CD4-positive, alpha-beta T cell treated with Interleukin-17A for 1 hour (primary cell): ENCODE results near the gene GMDS.

Experiments used
- DNase-seq: peaks from one replicate; pipeline ENCODE4 v3.0.0-alpha.2; 2020

Gene GMDS

DNA sequence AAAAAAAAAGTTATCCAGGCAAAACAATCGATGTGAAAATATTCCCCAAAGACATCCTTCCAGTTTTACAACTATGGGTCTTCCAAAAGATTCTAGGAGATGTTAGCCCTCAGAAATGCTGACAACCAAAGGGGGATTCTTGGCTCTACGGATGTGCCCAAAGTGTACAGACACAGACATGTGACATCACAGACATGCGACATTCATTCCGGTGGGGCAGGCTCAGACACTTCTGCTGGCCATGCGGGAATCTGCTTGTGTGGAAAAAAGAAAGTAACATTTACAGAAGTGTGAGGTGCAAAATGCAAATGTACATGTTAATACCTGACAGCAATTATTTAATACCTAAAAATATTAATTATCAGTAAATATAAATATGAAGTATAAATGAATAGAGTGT is 367.1 kb downstream of the GMDS start:
- no peak for DNase-seq

DNA sequence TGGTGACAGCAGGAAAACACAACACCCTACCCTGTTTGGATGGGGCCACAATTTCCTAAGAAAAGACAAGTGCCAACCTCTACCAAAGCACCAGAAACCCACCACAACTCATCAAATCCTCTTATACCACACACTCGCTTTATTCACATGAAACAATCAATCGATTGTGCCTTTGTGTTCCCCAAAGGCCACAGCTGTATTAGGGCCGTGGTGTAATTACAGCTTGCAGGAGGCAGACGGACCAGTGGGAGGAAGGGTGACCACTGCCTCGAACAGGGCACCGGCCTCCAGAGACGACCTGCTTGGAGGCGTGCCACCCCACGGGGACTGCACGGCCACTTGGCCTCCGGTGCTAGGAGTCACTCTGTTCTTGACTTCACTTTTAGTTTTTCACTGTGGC is 371.6 kb downstream of the GMDS start:
- DNase-seq = no peak

DNA sequence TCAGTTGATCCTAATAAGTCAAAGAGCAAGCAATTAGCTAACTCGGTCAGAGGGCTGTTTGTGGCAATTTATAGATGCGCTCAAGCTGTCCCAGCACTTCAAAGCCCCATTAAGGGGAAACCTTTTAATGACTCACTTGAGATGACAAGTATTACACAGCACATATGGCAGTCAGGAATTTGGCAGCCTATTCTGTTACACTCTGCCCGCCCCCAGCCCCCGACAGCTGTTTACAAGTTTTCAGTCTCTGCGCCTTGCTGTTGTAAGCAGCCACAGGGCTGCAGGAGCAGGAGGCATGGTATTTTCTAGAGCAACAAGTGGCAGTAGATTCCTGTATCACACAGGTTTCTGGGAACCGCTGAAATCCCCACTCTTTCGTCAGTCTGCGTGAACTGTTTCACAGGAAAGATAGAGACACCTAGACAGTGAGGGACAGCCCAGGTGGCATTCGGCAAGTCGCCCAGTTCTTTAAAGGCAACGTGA is 372.7 kb downstream of the GMDS start:
- DNase-seq = no peak

DNA sequence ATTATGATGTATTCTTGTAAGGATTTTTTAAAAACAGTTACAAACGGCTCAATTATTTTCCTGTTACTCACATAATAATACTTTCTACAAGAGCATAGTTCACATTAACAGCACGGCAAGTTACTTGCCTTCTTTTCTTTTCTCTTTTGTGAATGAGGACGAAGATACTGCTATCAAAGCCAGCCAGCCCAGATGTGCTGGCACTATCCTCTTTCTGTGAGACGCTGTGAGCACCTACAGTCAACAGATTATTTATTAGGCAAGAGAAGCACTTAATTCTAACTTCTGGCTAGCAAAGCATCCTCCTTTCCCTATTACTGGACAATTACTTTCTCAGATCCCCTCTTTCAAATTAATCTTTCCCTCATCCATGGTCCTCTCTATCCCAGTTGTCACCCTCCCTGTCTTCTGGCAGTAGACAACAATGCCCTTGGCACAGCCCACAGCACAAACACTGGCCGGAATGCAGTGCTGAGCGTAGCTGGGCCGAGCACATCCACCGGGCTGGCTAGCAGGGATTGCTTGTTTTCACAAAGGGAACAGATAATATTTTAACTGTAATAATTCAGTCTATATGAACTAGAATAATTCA is 373.6 kb downstream of the GMDS start:
- DNase-seq = no peak

DNA sequence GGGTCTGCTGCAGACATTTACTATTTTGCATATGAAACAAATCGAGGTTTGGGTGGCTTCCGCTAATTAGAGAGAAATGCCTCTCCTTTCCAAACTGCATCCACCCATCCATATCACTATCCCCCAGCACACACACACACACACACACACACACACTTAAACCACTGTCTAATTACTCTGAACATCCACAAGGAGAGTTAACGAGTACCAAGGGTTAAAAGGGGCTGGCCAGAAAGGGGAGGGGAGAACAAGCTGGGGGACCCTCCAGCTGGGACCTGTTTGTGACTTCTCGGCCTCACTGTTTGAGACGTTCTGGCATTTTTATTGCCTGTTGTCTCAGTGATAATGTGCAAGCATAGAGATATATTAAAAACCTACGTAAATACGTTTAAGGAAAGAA is 374.5 kb downstream of the GMDS start:
- no peak for DNase-seq

DNA sequence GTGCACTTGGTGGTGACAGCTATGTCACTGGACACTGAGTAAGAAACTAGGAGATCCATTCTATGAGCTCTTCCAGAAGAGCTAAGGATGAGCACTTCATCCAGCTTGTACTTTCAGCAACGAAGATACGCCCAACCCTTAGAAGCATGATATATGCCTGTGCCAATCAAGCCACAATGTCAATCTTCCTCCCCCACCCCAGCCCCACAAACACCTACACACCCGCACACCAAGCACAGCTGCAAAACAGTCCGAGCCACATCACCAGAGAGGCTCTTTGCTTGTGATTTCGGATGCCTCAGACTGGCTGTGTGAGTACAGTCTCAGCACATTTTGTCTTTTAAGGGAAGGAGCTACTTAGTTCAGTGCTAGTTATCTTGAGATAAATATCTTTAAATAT is 375.2 kb downstream of the GMDS start:
- no peak for DNase-seq

DNA sequence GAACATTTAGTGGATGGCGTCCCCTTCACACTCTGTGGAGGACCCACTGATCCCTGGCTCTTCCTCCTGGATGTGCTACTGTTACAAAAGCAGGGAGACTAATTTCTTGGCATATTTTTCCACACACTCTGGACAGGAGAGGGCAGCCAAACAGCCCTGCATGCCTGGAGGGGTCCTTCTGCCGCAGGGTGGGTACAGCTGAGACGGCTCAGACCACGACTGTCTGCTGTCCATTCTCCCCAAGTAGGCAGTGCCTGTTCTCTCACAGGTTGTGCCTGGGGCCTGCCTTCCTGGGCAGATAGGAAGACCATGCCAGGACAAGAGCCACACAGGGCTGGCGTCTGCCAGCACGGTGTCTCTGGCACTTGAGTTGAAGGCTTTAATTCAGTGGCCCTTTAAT is 375.6 kb downstream of the GMDS start:
- DNase-seq = no peak

DNA sequence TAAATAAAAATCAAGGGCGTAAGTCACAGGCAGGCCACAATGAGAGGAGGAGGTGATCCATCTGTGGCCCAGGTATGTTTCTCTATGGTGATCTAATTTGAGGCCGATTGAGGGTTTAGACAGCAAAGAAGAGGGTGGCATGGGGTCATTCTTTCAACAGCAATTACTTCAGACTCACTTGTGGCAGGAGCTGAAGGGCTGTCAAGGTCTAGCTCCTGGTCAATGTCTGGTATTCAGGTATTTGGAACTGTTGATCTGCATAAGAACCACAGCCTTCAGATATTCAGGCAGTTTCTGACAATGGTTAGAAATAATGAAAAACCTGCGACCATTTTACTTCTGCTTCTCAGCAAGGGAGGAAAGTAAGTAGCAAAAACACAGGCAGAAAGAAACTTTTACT is 376.1 kb downstream of the GMDS start:
- DNase-seq = no peak

DNA sequence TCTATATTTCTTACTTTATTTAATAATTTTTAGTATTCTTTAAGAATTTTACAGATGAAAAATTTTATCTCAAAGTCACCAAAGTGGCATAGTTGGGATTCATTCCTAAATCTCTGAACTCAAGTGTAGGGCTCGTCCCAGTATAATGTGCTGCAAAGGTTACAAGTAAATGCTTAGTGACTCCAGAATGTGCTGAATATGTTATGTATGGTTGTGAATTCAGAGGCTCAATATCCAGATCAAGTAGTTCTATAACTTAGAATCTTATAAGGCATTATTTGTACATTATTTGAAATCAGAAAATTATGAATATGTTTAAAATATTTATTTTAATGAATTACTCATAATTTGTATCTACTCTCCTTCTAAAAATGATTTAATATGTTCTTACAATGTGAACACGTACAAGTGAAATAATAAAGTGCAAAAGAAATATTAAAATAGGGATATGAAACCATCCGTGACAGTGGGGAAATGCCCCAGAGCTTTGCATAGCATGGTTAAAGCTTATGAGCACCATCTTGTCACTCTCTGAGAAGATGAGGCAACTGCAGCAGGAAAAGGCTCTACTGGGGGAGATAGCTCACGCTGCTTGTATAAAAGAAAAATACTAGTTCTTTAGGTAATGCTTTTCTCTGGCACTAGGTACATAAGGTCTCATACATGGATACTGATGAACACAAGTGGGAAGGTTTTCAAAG is 376.7 kb downstream of the GMDS start:
- DNase-seq = no peak

DNA sequence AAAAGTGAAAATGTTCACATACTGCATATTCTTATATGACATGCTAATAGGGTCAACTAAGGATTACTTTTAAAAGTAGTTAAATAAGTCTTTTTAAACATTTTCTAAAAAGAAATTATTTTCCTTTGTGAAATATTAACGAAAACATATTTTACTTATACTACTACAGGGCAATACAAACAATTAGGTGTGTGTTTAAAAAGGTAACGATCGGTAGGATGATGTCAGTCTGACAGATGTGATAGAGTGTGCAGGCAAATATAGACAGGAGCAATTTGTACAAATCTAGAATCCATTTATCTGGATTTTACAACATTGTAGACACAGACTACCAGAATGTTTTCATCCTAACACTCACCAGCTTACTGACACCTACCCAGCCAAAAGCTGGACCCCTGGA is 378.2 kb downstream of the GMDS start:
- no peak for DNase-seq

DNA sequence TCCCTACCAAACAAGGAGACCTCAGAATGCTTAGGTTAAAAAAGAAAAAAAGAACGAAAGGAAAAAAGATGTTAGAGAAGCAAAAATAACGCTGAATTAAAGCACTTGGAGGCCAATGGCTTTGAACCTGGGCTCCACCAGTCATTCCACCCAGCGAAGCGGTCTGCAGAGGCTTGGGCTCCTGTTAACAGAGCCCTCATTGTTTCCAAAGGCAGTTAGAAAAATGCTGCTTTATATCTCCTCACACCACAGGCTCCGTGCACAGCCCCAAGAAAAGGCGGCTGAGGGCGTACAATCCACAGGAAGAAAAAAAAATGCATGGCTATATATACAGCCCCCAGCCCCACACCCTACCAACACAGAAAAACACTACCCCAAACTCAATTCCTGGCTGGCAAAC is 379.8 kb downstream of the GMDS start:
- no peak for DNase-seq

DNA sequence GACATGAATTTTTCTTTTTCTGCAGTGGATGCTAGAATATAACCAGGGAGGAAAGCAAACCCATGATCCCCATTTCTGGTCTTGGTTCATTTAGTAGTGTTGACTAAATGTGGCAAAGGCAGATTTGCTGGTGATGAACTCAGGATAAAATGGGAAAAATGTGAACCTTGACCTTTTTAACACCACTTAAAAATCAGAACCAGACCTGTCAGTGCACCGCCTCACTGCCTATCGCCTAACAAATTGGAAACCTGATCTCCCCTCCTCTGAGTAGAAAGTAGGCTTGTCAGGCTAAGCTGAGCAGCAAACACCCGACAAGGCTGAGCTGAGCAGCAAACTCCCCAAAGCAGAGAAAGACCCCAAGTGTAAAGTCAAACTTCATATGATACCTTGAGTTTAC is 380.9 kb downstream of the GMDS start:
- no peak for DNase-seq

DNA sequence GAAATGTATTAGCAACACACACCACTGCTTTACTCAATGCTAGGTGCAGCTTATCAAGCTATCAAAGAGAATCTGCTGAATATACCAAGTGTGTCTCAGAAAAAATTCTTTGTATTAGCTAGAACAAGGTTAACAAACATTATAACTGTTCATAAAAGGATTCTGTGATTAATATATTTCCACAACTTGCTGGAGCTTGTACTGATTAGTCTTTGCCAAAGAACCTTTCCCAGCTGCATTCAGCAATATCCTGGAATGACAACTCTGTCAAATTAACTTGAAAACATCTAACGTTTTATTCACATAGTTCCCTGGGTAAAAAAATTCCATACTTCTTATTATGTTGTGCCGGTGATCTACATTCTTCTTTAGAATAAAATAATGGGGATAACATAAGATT is 383.0 kb downstream of the GMDS start:
- no peak for DNase-seq

DNA sequence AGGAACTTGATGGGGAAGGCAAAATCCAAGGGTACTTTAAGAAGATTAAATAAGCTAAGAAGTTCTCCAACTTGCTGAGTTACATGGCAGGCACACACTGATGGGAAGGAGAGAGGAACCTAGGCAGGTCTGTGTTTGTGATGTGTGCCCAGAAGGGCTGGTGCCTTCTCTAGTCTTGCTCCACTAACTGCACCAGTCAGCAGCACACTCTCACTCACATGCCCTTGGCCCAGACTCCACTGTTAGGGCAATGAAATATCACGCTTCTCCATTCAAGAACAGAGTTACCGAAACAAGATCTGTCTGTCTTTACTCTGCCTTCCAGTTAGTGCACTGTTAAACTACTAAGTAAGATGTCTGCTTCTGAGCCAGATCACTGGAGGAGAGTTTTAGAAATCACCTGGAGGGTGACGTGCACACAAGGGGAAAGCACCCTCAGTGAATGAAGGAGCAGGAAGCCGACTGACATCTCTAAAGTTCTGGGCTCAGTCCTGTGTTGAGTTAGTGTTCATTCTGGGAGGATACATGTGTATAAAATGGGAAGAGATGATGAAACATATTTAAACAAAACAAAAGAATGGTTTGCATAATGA is 384.6 kb downstream of the GMDS start:
- DNase-seq = no peak

DNA sequence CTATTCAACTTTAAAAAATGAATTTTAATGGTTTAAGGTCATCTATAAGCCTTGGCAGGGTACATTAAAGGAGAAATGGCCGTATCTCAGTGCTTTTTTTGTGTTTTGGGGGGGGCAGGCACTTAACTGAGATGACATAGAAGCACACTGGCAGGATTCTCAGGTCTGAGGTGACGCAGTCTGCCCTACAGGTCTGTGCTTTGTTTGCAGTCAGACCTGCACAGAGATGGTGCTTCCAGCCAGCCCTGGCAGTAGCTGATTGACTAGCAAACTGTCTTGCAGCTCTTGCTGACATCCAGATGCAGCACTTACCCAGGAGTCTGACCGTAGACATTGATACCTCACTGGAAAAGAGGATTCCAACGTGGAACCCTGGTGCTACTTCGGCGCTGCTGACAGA is 386.5 kb downstream of the GMDS start:
- no peak for DNase-seq

DNA sequence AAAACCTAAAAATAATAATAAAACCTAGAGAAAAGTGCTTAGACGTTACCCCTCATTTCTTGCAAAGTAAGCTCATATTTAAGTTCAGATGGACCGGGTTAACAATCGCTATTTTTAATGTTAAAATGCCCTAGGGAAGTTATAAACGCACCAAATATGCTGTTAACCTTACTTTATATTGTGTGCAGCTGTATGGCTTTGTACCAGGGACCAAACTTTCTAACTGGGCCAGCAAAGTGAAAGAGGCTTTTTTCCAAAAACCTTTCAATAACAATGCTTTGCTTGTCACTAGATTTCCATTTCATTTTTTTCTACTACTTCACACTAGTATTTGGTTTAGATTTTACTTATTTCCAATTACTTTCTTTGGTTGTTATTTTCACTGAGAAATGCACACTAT is 387.2 kb downstream of the GMDS start:
- DNase-seq = no peak

DNA sequence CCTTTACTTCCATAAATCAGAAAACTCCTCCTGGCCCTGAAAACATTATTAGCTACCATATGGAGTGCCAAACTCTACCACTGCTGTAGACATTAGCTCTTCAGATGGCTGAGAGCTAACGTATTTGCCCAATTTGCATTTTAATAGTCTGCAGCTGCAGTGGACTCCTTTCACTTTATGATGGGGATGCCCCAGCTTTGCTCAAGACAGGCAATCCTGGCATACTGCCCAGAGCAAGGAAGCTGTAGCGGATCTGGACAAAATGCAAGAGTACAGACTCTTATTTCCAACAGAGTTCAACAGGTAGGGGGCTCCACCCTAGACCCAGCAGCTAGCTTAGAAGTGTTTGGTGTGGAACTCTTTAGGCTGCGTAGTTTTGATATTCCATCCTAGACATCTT is 389.0 kb downstream of the GMDS start:
- DNase-seq = no peak

DNA sequence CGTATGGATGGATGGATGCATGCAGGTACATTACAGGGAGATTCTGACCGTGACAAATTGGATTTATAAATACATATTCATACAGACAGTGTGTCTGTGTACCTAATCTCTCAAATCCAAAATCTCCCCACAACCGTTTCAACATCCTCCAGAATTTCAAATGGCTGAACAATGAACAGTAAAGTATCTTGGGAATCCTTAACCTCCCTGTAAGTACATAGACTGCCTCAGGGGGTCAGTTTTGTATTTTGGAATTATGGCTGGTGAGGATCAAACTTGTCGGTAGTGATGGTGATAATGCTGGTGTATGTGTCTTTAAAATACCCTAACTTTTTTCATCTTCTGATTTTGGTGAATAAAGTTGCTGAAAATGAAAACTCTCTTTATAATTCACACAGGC is 389.5 kb downstream of the GMDS start:
- no peak for DNase-seq

DNA sequence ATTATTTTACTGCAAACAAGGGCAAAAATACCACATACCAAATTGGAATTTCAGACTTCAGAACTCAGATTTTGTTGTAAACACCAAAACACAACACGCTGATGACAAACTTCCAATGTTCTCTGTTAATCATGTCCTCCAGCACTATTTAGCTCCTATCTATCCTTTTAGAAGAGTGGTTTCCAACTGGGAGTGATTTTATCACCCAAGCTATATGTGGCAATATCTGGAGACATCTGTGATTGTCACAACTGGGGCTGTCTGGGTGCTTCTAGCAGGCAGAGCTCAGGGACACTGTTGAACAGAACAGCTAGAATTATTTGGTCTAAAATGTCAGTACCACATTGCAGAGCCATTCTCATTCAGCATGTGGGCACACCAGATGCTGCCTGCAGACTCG is 391.1 kb downstream of the GMDS start:
- DNase-seq = no peak

DNA sequence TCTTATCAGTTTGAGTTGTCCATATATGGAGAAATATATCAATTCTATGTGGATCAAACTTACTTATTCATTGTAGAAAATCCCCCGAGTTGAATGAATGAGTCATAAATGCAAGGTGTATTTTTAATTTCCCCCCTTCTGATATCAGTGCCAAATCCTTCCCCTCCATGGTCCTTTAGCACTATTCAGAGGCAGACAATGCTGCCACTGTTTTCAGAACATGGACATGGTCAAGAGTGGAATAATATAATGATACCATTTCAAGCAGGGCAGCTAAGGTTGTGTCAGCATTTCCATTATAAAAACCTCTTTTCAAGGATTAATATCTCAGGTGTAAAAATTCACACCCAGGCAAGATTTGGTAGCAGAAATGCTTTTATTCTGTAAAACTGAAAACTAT is 391.6 kb downstream of the GMDS start:
- DNase-seq = no peak

DNA sequence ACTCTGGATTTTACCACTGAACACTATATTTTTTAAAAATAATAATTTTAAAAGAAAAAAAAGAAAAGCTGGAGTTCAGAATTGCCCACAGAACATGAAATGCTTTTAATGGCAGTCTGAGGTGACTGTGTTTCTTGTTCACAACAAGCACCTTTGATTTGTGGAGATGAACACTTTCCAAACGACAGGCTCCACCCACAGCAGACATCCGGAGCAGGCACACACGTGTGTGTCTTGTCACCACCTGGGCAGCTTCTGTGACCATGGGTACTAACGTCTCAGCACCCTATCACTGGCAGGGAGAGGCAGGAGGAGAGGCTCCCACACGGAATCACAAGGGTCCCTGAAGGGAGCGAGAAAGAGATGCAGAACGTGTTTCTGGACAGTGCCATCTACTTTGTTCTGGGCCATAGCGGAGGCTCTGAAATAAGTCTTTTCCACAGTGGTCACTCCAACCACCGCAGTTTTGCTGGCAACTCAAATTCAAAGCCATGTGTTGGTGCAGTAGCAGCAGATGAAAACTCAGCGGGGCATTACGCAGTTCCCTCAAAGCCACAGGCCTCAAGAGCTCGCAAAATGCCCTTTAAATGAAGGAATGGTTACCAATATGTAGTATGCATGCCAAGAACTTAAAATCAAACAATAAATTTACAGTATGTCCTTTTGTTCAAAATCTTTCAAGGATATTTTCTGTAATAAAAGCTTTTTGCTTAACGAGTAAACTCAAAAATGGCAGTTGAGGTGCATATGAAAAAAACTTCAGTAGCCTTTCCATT is 393.5 kb downstream of the GMDS start:
- DNase-seq = no peak

DNA sequence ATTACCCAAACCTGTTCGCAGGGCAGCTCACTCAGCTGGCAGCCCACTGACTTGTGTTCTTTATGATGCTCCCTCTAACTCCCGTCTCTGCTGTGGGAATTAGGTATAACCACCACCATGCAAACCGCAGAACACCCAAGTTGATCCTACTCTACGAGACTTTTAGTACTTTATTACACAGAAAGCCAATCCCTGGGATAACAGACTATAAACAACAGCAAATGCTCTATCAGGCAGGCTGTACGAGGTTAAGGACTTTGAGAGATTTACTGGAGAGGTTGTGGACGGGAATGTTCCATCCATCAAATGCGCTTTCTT is 394.6 kb downstream of the GMDS start:
- no peak for DNase-seq

DNA sequence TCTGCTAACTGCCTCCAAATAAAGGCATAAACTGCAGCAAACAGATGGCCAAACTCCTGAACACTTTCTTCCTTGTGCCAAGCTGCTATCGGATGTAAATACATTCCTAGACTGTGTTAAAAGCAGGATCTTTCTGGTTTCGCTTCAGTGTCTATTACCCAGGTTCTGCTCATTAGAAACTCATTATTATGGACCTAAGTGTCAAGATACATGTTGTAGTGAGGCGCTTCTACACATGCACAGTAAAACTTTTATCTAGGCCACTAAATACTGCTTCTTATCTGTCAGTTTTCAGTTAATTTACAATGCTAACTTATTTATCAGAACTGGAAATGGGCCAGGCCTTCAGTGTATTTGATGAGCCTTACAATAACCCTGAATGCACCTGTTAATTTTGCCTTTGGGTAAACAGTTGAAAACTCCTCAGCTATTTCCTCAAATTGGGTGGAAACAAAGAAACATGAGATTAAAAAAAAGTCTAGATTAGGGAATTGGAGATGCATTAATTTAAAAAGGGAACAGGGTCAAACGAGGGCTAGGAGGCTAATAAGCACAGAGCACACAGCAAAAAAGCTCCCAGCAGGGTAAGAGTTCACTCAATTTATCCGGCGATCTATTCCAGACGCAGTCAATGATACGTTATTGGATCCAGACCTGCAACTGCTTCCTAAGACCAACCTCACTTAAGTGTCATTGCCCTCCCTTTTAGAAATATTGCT is 395.1 kb downstream of the GMDS start:
- DNase-seq = no peak
